Measurements from ENCODE around the gene C6orf163. TPM values are rescaled to one million over a fixed set of nuclear protein-coding genes. Genes with fewer than 3 reads are reported as not detected.
A peak's percentile ranks its signal among the peaks of the same experiment; 100 is the strongest.

The C6orf163 gene
- total RNA-seq, 1 donor from 2014 or later: 1.7 TPM

- ATAC-seq (no peak), DNase-seq (no peak)
- intact Hi-C loops (cut with micrococcal nuclease): no loop called here
These were observed 5.9 kb downstream of the C6orf163 start for GRCh38 chr6:87350516-87350915.

DNA sequence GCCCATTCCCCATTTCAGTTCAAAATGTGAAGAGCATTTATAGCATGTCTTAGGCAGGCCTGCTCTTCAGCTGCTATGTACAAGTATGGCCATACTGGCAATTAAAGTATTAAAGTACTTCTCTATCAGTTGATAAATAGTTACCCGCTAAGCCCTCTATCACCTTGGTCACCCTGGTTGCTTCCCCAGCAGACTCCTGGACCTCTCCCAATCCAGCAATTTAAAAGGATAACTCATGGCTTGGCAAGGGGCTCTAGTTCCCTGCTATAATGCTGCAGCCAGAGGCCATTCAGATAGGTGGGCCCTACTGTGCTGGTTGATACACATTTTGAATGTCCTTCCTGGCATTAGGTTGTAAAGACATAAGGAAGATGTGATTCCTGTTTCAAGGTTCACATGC is 7.0 kb downstream of the C6orf163 start:
- ATAC-seq (peak; percentile 79), DNase-seq (no peak)
- intact Hi-C loops (cut with micrococcal nuclease): no loop called here

GRCh38 chr6:87356181-87356580 is 11.6 kb downstream of the C6orf163 start:
- no peak for ATAC-seq
- DNase-seq: no peak
- intact Hi-C loops (cut with micrococcal nuclease): no loop called here

DNA sequence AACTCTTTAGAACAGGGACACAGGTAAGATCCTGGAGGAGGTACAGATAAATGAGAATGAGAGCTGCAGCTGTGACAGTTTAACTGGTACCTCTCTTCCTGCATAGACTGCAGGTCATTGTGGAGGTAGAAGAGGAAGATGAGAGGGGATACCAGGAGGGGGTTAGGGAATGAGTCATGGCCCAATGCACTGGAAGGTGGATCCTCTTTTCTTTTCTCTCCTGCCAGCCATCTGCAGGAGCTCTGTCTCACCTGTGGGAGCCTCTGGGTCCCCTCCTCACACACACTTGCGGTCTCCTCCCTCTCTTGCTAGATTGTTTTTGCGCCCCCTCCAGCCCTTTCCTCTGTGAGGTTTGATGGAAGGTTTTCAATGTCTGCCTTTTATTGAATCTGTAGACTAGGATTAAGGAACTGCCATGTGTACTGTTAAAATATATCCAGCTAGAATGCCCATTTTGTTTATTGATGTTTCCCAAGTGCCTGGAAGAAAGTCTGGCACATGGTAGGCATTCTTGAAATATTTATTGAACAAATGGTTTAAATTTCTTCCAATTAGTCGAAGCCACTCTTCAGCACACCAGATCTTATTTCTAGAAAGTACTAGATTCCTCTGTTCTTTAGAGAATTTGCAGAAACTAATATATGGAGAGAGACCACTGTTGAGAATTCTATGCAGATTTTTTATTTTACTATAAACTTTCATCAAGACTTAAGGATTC is 13.0 kb downstream of the C6orf163 start:
- no peak for DNase-seq
- no peak for ATAC-seq
- intact Hi-C loops (cut with micrococcal nuclease): no loop called here

DNA sequence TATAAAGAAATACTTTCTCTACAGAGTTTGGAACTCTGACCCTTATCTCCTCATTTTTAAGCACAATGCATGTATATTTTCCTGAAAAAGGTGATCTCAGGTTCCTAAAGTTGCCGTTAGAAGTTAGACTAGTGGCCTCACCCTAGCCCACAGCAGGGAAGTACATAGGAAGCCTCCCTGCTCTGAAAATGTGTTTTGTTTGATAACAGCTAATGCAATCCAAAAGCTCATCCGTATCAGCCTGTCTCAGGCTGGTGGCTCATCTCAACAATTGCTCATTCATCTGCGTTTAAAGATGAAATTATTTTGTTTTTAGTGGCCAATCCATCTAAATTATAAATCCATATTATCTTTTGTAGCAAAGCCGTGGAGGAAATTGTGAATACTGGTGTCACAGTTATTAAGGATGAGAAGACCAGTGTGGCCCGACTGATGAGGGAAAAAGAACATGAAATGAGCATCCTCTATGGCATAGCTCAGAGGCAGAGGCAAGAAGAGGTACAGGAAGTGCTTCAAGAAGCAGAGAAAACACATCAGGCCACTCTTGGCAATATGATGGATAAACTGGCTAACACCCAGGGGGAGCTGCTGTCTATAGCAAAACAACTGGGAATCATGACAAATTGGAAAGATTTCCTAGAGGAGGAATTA is 20.1 kb downstream of the C6orf163 start:
- intact Hi-C loops (cut with micrococcal nuclease): no loop called here
- DNase-seq: no peak
- ATAC-seq: no peak

- no peak for ATAC-seq
- DNase-seq: no peak
- intact Hi-C loops (cut with micrococcal nuclease): no loop called here
These were observed 21.6 kb downstream of the C6orf163 start for GRCh38 chr6:87366072-87366827.

- no peak for ATAC-seq
- no peak for DNase-seq
- intact Hi-C loops (cut with micrococcal nuclease): no loop called here
These were observed 22.3 kb downstream of the C6orf163 start for GRCh38 chr6:87366899-87367298.

DNA sequence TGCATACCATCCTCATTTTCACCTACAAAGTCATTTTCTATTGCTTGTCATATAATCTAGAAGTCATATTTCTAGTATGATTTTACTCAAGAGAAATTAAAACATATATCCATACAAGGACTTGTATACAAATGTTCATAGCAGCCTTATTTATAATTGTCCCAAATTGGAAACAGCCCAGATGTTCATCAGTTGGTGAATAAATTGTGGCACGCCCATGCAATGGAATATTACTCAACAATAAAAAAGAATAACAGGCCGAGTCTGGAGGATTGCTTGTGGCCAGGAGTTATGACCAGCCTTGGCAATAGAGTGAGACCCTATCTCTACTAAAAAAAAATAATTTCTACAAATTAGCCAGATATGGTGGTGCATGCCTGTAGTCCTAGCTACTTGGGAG is 28.8 kb downstream of the C6orf163 start:
- intact Hi-C loops (cut with micrococcal nuclease): no loop called here
- ATAC-seq (no peak), DNase-seq (no peak)

DNA sequence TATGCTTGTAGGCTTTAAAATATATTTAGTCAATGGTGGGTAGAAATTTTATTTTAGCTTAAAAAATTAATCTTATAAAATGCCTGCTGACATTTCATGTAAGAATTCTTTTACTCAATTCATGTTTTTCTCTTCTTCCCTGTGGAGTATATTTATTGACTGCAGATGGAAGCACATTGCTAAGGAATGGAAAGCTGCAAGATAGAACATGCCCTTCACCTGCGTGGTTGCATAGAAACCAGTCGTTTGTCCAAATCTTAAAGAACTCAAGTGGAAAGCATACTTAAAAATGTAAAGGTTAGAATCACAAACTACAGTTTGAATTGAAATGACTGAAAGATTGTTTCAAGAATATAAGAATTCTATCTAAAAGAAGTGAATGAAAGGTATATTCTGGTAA is 30.7 kb downstream of the C6orf163 start:
- DNase-seq (no peak), ATAC-seq (no peak)
- intact Hi-C loops (cut with micrococcal nuclease): no loop called here

DNA sequence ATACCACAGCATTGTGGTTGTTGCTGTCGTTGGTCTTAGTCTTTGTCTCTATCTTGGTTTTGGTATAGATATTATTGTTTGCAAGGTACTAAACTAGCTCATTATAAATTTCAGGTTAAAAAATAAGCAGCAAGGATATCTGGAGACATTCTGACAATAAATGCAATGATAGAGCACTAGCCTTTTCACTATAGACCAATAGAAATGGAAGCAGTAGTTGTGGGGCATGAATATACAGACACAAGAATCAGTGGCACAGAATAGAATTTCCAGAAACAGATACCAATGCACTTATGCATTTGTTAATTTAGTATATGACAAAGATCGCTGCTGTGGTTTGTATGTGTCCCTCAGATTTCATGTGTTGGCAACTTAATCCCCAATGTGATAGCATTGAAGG is 32.0 kb downstream of the C6orf163 start:
- ATAC-seq (no peak), DNase-seq (no peak)
- intact Hi-C loops (cut with micrococcal nuclease): no loop called here

GRCh38 chr6:87378947-87379346 is 34.3 kb downstream of the C6orf163 start:
- intact Hi-C loops (cut with micrococcal nuclease): no loop called here
- ATAC-seq: no peak
- DNase-seq: no peak

GRCh38 chr6:87382861-87383260 is 38.2 kb downstream of the C6orf163 start:
- ATAC-seq (no peak), DNase-seq (no peak)
- intact Hi-C loops (cut with micrococcal nuclease): no loop called here

DNA sequence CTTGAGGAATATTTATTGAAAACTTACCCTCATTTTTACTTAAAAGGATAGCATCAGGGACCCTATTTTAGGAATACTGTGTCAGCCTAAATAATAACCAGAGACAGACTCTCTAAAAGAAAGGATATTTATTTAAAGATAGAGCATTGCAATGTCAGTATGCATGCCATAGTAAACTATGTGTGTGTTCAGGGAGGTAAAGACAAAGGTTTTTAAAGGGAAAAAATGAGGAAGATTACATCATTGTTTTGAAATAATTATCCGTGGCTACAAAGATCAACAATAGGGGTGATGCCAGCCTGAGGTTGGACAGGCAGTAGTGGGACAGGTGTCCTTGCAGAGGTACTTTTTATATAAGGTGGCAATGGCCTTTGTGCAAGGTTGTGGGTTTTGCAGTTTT is 39.4 kb downstream of the C6orf163 start:
- no peak for DNase-seq
- ATAC-seq: no peak
- intact Hi-C loops (cut with micrococcal nuclease): no loop called here

GRCh38 chr6:87384449-87384848 is 39.8 kb downstream of the C6orf163 start:
- intact Hi-C loops (cut with micrococcal nuclease): no loop called here
- ATAC-seq (no peak), DNase-seq (no peak)

GRCh38 chr6:87391334-87391733 is 46.7 kb downstream of the C6orf163 start:
- intact Hi-C loops (cut with micrococcal nuclease): no loop called here
- ATAC-seq (peak; percentile 49), DNase-seq (no peak)

- intact Hi-C loops (cut with micrococcal nuclease): no loop called here
- DNase-seq (no peak), ATAC-seq (peak; percentile 75)
These were observed 48.5 kb downstream of the C6orf163 start for GRCh38 chr6:87393026-87393622.

- intact Hi-C loops (cut with micrococcal nuclease): no loop called here
These were observed 50.8 kb downstream of the C6orf163 start for GRCh38 chr6:87395431-87395830.

GRCh38 chr6:87396595-87397392 is 52.2 kb downstream of the C6orf163 start:
- no peak for DNase-seq
- intact Hi-C loops (cut with micrococcal nuclease): no loop called here
- no peak for ATAC-seq

More at GRCh38 chr6:87395431-87395830, 50.8 kb downstream of the C6orf163 start:
- ATAC-seq (no peak), DNase-seq (no peak)

DNA sequence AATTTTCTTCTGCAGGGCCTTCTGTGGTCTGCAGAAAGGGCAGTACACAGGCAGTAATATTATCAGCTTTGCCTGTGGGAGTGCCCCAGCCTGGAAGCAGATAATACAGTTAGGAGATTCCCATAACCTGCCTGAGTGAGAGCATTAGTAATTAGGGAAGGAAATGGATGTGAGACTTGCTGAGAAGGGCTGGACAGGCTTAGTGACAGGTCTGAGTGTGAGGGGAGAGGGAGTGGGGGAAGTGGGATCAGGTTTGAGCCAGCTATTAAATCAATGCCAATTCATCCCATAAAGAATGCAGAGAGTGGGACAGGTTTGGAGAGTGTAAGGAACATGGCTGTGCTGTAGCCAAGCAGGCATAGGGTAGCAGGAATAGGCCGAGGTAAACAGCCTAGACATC is 53.0 kb downstream of the C6orf163 start:
- intact Hi-C loops (cut with micrococcal nuclease): no loop called here
- no peak for ATAC-seq

More for the DNA sequence above, 53.0 kb downstream of the C6orf163 start:
- DNase-seq: no peak
